A549 (cell line): ENCODE data around the gene BRMS1.

Experiments
- CBX8 ChIP-seq: fragments of 200-600 bp; sonication (generic); IDR thresholded peaks from 2 replicates; pipeline ENCODE4 v1.6.1; 2016
- CTCF ChIP-seq: fragments of >200 bp; sonication (Bioruptor Twin); formaldehyde crosslinking; IDR thresholded peaks from 3 replicates; pipeline ENCODE4 v1.5.1; 2016
- POLR2A ChIP-seq: IDR thresholded peaks from 2 replicates; pipeline ENCODE4 v1.6.1; 2012; ENCODE audit warnings: mild to moderate bottlenecking, low read length
- USF2 ChIP-seq: fragments of 450-650 bp; IDR thresholded peaks from 2 replicates; pipeline ENCODE4 v1.6.1; 2014; ENCODE audit warnings: antibody characterized with exemption

- TF ChIP-seq USF2 (peak; percentile 24; the same call in 1 of the 2 replicates), CBX8 (no peak), POLR2A (peak; percentile 92), CTCF (no peak)
Observed at GRCh38 chr11:66288671-66289547, 56.0 kb downstream of the BRMS1 start, which contains the start of gene YIF1A.
